Gastroesophageal sphincter (tissue), 4 donors: ENCODE data around the gene CDC42EP4. TPM values are rescaled to one million over a fixed set of nuclear protein-coding genes. Genes with fewer than 3 reads are reported as not detected.

Experiments used
- ATAC-seq: fragments of 150-250 bp; one replicate; pipeline ENCODE4 v1.9.1; 2016; ENCODE audit warnings: mild to moderate bottlenecking, moderate library complexity
- H3K27ac ChIP-seq, 4 donors: fragments of 200-600 bp; sonication (generic) in 3 of 4; 1 replicate in 3 of 4; 2 replicates in 1 of 4; pipeline ENCODE4 v1.5.1; 2016 to 2019
- H3K27me3 ChIP-seq: fragments of 200-600 bp; sonication (generic); one replicate; pipeline ENCODE4 v1.5.1; 2019
- H3K36me3 ChIP-seq, 2 donors: fragments of 200-600 bp; sonication (generic); one replicate each; pipeline ENCODE4 v1.5.1; 2019; ENCODE audit warnings: control low read depth in 1 of 2
- H3K4me1 ChIP-seq, 3 donors: fragments of 200-600 bp; sonication (generic); 1 replicate in 2 of 3; 2 replicates in 1 of 3; pipeline ENCODE4 v1.5.1; 2016 to 2019; ENCODE audit warnings: control low read depth in 2 of 3
- H3K4me3 ChIP-seq, 2 donors: fragments of 200-600 bp; sonication (generic); one replicate each; pipeline ENCODE4 v1.5.1; 2019; ENCODE audit warnings: mild to moderate bottlenecking in 1 of 2, moderate library complexity in 1 of 2
- H3K9me3 ChIP-seq, 3 donors: fragments of 200-600 bp; sonication (generic); one replicate each; pipeline ENCODE4 v1.5.1; 2017 to 2019; ENCODE audit warnings: control low read depth in 2 of 3
- CTCF ChIP-seq, 4 experiments: fragments of 200-600 bp in 2 of 4; fragments of 450-650 bp in 2 of 4; sonication (generic) in 1 of 4; IDR thresholded peaks; one replicate each; pipeline ENCODE4 v1.5.1; 2017 to 2019; ENCODE audit warnings: antibody characterized with exemption in 4 of 4, mild to moderate bottlenecking in 2 of 4, moderate library complexity in 2 of 4
- EP300 ChIP-seq: sonication (generic); formaldehyde crosslinking; IDR thresholded peaks from one replicate; pipeline ENCODE4 v1.6.1; 2017; ENCODE audit warnings: antibody characterized with exemption, mild to moderate bottlenecking
- POLR2A ChIP-seq, 2 donors: fragments of 450-650 bp; IDR thresholded peaks; one replicate each; pipeline ENCODE4 v1.6.1; 2017; ENCODE audit warnings: antibody characterized with exemption in 2 of 2, mild to moderate bottlenecking in 2 of 2, moderate library complexity in 1 of 2
- POLR2AphosphoS5 ChIP-seq: sonication (generic); formaldehyde crosslinking; IDR thresholded peaks from one replicate; pipeline ENCODE4 v1.6.1; 2017; ENCODE audit warnings: antibody characterized with exemption
- WGBS, 2 donors: methylation state at CpG; one replicate each; pipeline ENCODE4 v1.1.5; 2018; ENCODE audit warnings: low coverage in 1 of 2; 5-methylcytosine and 5-hydroxymethylcytosine counted together
- total RNA-seq, 4 donors: library from RNA; depleted of rRNA; stranded (reverse); fragments of >200 nt; gene quantifications; one replicate each; pipeline ENCODE4 v1.1.0, GENCODE V29; 2016

The CDC42EP4 gene
- total RNA-seq, 4 donors from 2014 or later = 69.4 to 106 (median 73.0) TPM

DNA sequence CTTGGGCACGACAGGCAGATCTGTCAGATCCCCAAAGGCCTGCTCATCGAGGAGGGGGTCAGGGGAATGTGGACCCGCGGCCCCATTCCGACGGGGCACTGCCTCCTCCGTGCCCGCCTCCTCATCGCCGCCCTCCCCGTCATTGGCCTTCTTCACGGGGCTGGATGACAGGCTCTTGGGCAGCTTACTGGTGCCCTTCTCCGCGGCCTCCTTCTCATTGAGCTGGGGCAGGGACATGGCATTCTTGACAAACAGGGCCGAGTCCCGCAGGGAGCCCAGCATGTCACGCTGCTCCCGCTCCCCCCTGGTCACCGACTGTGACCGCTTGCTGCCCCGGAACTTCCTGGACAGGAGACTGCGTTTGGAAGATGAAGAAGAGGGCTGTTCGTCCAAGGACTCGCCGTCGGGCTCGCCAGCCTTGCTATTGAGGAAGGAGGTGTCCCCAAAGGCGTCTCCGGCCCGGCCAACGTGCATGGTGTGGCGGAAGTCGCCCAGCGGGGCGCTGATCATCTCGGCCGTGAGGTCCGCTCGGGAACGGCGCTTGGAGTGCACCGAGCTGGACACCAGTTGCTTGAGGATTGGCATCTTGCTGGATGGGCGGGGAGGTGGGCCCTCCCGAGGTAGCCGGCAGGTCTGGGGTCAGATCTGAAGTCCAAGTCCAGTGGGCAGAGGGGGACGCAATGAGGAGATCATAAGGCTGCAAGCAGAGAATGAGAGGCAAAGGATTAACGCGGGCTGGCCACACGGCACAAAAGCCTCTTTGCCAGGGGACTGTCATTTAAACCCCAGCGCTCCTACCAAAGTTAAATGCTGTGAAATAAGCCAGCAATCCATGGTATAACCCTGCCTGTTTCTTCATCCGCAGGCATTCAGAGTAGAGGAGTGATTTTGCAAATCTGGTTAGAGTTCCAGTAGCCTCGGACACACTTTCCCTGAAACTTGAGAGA, 25.6 kb downstream of the CDC42EP4 start:
- Histone ChIP-seq H3K4me3 (no peak overlapping the region), H3K36me3 (peaks cover 0 to 45% of the 10 kb centered on the region in 2 donors), H3K9me3 (no peaks in the 10 kb centered on the region), H3K27ac (peak overlapping the region in 3 of 4 donors; percentile 70 to 83 (median 79)), H3K27me3 (no peaks in the 10 kb centered on the region), H3K4me1 (peaks cover 4 to 88% (median 53%) of the 10 kb centered on the region in 3 donors)
- TF ChIP-seq POLR2A (IDR thresholded peaks at IDR 0.05) = no peak
- TF ChIP-seq CTCF (IDR thresholded peaks at IDR 0.05) = no peak
- no peak for TF ChIP-seq EP300
- TF ChIP-seq POLR2AphosphoS5 = no peak
- no peak for ATAC-seq
- WGBS, 2 donors = 20 to 56% methylated on average over 2 to 17 of the region's 52 CpGs

DNA sequence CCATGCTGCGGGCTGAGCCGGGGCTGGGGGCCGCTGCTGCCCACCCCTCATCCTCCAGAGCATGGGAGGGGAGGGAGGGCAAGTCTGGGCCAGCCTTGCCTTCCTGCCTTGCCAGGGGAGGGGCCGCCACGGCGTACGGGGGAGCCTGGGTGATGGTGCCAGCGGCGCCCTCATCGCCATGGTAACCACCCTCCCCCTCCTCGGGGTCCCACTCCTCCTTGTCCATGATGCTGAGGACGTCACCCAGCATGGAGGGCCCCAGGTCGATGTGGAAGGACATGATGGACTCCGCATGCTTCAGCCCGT, 26.2 kb downstream of the CDC42EP4 start:
- H3K4me3 ChIP-seq = no peak overlapping the region
- peaks cover 2 to 82% (median 46%) of the 10 kb centered on the region in 3 donors for H3K4me1 ChIP-seq
- no peak for ATAC-seq
- TF ChIP-seq POLR2A (IDR thresholded peaks at IDR 0.05) = no peak
- TF ChIP-seq CTCF (IDR thresholded peaks at IDR 0.05) = no peak
- TF ChIP-seq POLR2AphosphoS5 = no peak
- TF ChIP-seq EP300 = no peak
- no peaks in the 10 kb centered on the region for H3K27me3 ChIP-seq
- H3K9me3 ChIP-seq = no peaks in the 10 kb centered on the region
- 67% methylated on average over 1 of the region's 15 CpGs; no CpG with 5 or more reads in 1 of the 2 donors for WGBS, 2 donors
- peak overlapping the region in 3 of 4 donors; percentile 70 to 83 (median 79) for H3K27ac ChIP-seq
- H3K36me3 ChIP-seq = peaks cover 0 to 46% of the 10 kb centered on the region in 2 donors

- TF ChIP-seq POLR2A (IDR thresholded peaks at IDR 0.05) (no peak), POLR2AphosphoS5 (no peak), CTCF (IDR thresholded peaks at IDR 0.05) (no peak), EP300 (no peak)
- Histone ChIP-seq H3K27ac (peak overlapping the region in 3 of 4 donors; percentile 70 to 83 (median 79)), H3K9me3 (no peaks in the 10 kb centered on the region), H3K4me1 (peaks cover 2 to 82% (median 41%) of the 10 kb centered on the region in 3 donors), H3K27me3 (no peaks in the 10 kb centered on the region), H3K36me3 (peaks cover 0 to 46% of the 10 kb centered on the region in 2 donors), H3K4me3 (no peak overlapping the region)
- no peak for ATAC-seq
- WGBS, 2 donors = no CpG with 5 or more reads among the region's 20 CpGs
These were observed 26.7 kb downstream of the CDC42EP4 start for GRCh38 chr17:73284906-73285602.

- peak overlapping the region in 3 of 4 donors; percentile 70 to 83 (median 79) for H3K27ac ChIP-seq
- peaks cover 0 to 46% of the 10 kb centered on the region in 2 donors for H3K36me3 ChIP-seq
- no peak for ATAC-seq
- WGBS, 2 donors = 47 to 53% methylated on average over 5 to 8 of the region's 8 CpGs
- H3K27me3 ChIP-seq = no peaks in the 10 kb centered on the region
- no peak overlapping the region for H3K4me3 ChIP-seq
- no peaks in the 10 kb centered on the region for H3K9me3 ChIP-seq
- H3K4me1 ChIP-seq = peaks cover 2 to 82% (median 34%) of the 10 kb centered on the region in 3 donors
- TF ChIP-seq EP300 = no peak
These were observed 27.4 kb downstream of the CDC42EP4 start for GRCh38 chr17:73284354-73284753.

- H3K4me3 ChIP-seq = no peak overlapping the region
- peaks cover 4 to 82% (median 33%) of the 10 kb centered on the region in 3 donors for H3K4me1 ChIP-seq
- H3K9me3 ChIP-seq = no peaks in the 10 kb centered on the region
- H3K27ac ChIP-seq = peak overlapping the region in 3 of 4 donors; percentile 70 to 83 (median 79)
- no peaks in the 10 kb centered on the region for H3K27me3 ChIP-seq
- H3K36me3 ChIP-seq = peaks cover 0 to 46% of the 10 kb centered on the region in 2 donors
- WGBS, 2 donors = 10 to 37% methylated on average over 4 to 7 of the region's 10 CpGs
- ATAC-seq = peak; percentile 48
- TF ChIP-seq POLR2A (IDR thresholded peaks at IDR 0.05) = no peak
- TF ChIP-seq EP300 = no peak
- peak; percentile 10 for TF ChIP-seq POLR2AphosphoS5
- TF ChIP-seq CTCF (IDR thresholded peaks at IDR 0.05) = no peak
These were observed 27.9 kb downstream of the CDC42EP4 start for GRCh38 chr17:73283841-73284282.
